HG03139 (cell line): Measurements from ENCODE around the gene RALGAPA2.

Experiments used
- ATAC-seq: cut with Tn5 transposase; IDR thresholded peaks from one replicate; pipeline ENCODE4 v1.9.1; 2021; ENCODE audit not compliant: unreplicated experiment

The RALGAPA2 gene

DNA sequence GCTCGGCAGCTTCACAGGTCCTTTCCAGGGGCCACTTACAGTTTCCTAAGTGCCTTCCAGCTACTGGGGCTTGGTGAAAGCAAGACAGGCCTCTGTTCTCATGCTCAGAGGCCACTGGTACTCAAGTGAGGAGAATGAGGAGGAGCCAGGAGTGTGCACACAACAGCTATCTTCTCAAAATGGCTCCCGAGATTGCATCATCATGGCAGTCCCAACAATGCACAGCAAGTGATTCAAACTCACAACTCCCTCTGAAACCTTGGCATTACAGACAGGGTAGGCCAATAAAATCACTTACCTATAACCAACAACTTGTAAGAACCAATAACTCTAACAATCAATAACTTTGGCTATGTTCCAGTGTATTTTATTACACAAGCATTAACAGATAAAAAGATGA, 77.4 kb downstream of the RALGAPA2 start:
- no peak for ATAC-seq

DNA sequence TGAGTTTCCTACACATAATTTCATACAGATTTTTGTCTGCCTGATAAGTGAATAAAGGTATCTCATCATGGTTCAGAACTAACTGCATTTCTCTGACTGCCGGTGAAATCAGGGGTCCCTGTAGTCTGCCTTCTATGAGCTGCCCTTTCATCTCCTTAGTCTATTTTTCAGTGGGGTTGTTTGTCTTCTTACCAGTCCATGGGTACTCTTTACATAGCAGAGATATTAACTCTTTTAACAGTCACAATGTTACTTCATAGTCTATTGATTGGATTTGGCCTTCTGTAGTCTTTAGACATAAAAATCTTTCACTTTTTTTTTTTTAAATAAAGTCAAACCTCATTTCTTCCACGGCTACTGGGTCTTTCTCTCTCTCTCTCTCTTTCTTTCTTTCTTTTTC, 79.8 kb downstream of the RALGAPA2 start:
- ATAC-seq = no peak

DNA sequence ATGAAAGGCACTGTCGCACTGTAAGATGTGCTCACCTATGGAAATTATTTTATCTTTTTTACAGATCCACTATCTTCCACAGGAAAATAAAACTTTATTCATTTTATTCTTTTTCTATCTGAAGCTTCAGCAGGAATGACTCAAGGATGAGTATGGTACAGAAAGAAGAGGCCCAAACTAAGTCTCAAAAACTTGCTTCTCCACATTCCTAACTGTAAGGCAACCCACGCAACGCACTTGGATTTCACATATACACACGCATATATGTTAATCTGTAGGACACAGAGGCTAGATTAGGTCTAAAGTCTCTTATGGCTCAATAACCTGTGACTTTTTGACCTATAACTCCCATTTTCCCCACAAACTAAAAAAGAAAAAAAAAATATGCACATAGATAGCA, 81.9 kb downstream of the RALGAPA2 start:
- ATAC-seq = no peak

DNA sequence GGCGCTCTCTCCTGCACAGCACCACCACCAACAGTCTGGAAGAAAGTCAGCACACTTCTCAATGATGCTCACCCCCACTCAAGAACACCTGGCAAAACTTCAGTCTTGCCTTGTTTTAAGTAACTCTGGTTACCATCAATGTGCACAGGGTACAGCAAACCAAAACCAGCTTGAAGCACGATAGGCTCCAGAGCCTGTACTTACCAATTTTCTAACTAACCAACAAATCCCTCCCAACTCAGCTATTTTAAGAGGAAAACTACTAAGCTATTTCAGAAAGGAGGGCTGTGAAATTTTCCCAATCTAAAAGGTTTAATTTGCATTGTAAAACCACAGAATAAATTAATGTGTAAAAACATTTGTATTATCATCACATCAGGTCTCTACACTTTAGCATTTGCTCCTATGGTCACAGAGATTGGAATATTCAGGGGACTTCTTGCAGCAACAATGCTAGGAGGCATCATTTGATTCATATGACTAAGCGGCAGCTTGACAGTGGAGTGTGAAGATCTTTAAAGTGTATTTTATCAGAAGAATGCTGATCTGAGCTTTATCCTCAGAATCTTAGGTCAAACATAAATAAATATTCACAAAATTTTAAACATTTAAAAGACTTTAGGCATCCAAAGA, 82.8 kb downstream of the RALGAPA2 start:
- no peak for ATAC-seq

DNA sequence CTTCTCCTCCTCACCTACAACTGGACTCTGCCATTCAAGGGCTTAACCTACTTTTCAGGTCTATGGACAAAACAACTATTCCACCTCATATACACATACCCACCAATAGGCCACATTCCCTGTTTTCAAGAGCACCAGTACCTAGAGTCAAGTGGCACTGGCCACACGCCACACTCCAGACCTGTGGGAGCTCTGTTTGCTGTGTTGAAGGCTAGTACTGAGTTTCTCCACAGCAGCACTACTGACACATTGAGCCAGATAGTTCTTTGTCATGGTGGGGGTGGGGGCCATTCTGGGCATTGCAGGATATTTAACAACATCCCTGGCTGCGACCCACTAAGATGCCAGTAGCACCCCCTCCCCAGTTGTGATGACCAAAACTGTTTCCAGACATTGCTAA, 84.1 kb downstream of the RALGAPA2 start:
- no peak for ATAC-seq

DNA sequence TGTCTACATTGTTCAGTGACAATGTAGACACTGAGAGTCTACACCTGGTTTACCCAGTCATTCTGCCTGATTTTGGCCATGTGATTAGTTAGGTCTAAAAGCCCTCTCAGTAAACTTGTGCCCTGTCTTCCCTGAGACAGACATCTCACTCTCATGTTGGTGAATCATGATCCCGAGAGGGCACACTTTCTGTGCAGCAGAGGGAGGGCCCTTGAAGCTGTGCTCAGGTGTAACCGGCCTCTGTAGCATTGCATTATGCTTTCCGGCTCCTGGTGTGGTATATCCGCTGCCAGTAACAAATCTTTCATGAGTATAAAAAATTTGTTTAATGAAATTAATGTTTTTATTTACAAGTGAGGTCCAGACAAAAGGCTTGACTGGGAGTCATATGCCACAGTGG, 85.0 kb downstream of the RALGAPA2 start:
- no peak for ATAC-seq

DNA sequence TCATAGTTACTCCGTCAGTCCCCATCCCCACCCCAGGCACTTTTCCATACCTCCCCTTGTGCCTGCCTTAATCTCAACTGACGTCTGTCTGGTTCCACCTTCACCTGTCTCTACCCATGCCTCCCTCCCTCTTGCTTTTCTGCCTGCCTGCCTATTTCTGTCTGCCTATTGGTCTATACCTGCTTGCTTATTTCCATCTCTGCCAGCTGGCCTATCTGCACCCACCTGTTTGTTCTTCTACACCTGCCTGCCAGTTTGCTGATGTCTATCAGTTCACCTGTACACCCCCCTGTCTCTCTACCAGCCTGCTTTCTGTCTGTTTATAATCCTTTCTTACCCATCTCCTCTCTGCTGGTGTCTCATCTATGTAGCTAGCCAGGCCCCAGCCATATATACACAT, 87.5 kb downstream of the RALGAPA2 start:
- ATAC-seq = no peak

DNA sequence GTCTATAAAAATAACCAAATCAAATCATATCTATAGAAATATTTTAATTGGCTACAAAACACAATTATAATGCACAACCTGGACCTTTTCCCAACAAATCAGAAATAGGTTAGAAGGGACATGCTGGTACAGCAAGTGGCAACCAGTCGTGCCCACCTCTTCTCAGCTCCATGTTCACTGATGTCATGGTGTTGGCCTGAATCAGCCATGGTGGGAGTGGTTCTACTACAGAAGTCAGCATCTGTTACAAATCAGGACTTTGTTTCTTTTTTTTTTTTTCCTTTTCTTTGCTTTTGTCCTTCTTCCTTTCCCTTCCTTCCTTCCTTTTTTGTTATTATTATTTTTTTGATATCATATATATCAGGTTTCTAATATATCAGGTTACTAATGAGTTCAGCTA, 91.2 kb downstream of the RALGAPA2 start:
- no peak for ATAC-seq

DNA sequence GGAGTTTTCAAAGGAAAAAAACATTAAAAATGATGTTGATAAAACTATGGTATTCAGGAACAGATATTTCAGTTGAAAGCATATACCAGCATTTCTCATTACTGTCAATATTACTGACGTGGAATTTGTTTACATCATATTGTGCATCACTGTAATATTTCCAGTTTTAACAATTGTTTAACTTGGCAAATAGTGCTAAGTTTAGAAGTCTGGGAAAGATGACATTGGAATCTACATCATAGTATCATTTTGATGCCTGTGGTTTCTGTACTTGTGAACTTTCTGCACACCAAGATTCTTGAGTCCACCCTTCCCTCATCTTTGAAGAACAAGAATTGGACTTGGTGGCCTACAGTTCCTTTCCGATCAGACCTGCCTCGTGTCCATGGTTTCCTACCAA, 98.1 kb downstream of the RALGAPA2 start:
- no peak for ATAC-seq

DNA sequence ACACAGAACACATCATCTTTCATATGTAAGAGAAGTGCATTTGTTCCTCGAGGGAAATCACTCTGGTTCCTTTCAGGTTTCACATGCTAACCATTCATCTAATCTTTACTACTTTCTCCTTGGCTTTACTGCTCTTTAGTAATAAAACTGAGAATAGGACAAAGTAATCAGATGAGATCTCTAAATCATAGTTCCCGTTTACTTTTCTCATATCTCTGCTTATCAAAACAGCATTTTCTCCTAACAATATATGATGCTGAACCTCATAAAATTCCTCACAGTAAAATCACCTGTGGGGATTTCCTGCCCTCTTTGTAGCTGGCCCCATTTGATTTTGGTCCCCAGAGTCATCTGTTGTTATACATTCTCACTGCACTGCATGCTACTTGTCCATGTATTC, 100.2 kb downstream of the RALGAPA2 start:
- no peak for ATAC-seq

DNA sequence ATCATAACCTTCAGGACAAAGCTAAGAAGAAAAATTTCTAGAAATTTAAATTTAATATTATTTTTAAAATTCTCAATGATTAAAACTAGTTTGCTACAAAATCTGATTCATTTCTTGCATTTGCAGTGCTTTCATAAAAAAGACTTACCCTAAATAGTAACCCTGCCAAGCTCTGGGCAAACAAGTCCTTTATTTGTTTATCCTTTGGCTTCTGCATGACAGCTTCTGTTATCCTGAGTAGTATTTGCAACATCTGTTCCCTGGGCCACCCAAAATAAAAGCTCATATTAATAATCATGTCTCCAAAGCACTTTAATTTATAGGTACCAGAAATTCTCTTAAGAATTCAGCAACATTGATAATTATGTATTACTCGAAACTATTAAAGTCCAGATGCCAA, 101.3 kb downstream of the RALGAPA2 start:
- ATAC-seq = no peak

DNA sequence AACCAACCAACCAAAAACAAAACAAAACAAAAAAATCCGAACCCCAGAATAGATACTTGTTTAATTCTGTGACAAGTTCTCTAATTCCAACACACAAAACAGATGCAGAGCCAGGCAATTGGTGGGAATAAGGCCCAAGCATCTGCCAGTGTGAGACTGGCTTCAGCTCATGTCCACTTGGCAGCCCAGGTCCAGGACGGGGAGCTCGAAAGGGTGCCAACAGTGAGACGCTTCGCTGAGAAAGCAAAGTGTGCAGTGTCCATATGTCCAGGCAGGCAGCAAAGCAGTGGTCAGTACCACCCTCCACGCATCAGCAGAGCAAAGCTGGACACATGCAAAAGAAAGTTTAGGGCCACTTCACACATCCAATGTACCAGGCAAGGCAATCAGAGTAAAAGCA, 102.9 kb downstream of the RALGAPA2 start:
- ATAC-seq = no peak

DNA sequence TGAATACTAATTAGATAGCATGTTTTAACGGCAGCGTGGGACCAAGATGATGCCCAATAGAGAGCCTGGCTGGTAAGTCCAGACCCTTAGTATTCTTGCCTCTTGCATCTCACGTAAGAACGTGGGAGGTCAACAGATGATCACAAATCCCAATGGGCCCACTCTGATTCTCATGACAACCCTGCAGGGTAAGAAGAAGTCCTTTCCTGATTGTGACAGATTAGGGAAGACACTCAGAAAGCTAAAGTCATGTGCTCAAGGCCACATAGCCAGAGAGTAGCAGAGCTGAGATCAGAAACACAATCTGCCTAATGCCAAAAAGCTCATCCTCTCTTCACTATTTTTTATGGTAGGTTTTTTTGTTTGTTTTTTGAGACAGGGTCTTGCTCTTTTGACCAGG, 103.8 kb downstream of the RALGAPA2 start:
- no peak for ATAC-seq

DNA sequence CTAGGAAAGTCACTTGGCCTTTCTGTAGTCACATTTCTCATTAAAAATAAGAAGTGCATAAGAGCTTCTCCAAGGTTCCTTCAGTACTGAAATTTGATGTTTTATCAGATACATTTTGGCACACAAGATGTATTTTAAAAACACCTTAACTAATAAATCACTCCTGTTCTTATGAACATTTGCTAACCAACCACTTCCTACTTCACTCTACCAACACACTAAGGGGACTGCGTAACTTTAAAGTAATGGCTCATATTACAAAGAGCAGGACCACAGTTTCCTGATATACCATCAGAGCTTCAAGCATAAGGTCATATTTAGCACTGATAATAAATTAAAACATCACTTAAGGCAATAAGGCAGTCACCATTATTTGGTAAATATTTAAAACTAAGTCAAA, 104.4 kb downstream of the RALGAPA2 start:
- ATAC-seq = no peak

DNA sequence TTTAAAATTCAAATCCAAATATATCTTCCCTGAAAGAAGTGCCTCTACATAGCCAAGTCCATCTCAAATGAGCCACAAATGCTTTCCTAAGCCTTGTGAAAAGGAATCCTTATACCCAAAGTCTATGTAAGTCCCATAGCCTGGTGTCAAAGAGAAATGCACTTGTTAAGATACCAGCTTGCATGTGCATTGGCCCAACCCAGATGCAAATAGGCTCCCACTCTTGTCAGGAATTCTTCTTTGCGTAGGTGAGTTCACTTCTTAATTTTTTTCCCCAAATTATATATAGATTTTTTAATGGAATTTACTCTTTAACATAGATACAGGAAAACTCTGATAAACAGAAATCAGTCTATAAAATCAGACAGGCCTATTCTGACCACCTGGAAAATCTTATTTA, 105.6 kb downstream of the RALGAPA2 start:
- no peak for ATAC-seq

DNA sequence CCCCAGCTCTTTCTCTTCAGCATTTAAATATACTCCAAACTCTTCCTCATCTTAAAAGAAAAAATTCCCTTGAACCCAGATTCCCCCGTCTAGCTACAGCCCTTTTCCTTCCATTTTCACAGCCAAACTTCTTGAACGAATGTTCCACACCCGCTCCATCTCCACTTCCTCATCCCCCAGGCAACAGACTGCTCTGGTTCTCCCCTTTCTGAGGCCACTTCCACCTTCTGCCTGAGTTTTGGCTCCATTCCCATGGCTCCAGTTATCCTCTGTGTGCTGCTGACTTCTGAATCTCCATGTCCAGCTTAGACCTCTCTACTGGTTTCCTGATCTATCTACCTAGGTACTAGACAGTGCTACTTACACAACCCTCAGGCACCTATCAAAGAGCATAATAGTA, 106.4 kb downstream of the RALGAPA2 start:
- ATAC-seq = no peak

DNA sequence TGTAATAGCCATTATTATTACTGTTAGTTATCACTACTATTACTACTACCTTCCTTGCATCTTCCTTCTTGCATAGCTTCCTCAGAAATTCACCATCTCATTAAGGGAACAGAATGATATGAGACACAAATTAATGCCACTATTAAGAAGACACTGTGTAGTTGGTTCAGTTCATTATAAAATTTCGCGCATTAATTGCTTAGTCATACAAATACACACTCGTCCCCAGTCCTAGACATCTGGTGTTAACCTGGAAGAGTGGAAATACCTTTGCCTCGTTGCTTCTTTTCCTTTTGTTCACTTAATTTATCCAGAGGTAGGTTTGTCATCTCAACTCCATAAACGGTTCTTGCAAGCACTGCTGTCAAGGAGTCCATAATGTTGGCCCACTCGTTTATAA, 107.5 kb downstream of the RALGAPA2 start:
- ATAC-seq = no peak

DNA sequence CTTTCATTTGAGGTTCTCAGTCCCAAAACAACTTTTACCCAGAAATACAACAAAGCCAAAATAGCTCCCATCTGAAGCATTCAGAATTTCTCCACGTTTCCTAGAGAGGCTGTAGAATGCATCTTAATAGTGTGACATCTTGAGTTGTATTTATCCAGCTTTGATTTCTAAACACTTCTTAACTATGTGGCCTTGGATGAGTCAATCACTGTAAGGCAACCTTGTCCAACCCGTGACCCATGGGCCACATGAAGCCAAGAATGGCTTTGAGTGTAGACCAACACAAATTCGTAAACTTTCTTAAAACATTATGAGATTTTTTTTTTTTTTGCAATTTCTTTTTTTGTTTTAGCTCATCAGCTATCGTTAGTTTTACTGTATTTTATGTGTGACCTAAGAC, 108.1 kb downstream of the RALGAPA2 start:
- no peak for ATAC-seq

DNA sequence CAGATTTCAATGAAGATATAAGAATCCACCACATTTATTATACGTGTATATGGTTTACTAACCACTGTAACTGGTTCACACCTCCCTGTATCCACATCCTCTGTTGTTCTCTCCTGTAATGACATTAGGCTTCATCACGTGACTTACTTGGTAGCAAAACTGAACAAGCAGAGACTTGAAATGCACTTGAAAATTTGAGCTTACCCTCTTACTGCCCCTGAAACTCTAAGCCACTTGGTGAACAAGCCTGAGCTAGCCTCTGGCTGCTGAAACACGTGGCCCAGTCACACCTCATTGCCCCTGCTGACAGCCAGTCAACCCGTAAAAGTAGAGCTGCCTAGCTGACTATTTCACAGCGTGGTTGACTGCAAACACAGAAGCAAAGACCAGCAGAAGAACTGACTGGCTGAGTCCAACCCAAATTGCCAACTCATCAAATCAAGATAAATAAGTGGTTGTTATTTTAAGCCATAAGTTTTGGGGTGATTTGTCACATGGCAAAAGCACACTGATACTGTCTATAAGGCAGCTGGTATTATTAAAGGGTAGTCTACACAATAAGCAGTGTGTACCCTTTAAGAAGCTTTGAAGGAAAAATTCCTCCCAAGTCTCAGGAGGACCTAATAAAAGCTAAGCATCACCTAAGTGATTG, 109.0 kb downstream of the RALGAPA2 start:
- ATAC-seq = peak; percentile 91

DNA sequence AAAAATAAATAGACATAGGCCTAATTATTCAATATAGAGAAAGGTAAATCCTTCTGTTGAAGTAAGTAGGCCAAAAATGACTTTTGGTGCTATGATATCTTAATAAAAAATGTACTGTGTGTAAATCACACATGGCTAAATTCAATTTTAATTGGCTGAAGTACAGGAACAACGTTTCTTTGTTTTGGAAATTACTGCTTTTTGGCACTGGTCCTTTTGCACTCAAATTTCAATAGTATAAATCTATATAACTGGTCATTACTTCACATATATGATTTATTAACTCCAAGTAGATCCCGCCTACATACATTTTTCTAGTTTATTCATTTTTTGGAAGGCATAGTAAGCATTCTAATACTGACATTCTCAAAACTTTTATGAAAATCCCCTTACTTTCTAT, 114.5 kb downstream of the RALGAPA2 start:
- ATAC-seq = no peak

DNA sequence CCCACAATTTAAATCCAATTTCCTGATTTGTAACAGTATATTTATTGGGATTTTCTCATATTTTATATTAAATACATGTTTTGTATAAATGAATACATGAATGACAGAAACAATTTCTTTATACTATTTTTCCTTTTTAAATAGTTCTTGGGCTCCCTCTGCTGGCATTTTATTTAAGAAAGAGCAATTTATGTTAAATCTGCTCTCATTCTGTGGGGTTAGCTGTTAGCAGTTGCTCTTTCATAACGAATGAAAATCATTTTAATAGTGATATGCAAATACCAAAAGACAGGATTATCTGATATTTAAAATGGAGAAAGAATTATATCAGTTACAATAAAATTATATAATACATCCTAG, 118.3 kb downstream of the RALGAPA2 start:
- no peak for ATAC-seq

DNA sequence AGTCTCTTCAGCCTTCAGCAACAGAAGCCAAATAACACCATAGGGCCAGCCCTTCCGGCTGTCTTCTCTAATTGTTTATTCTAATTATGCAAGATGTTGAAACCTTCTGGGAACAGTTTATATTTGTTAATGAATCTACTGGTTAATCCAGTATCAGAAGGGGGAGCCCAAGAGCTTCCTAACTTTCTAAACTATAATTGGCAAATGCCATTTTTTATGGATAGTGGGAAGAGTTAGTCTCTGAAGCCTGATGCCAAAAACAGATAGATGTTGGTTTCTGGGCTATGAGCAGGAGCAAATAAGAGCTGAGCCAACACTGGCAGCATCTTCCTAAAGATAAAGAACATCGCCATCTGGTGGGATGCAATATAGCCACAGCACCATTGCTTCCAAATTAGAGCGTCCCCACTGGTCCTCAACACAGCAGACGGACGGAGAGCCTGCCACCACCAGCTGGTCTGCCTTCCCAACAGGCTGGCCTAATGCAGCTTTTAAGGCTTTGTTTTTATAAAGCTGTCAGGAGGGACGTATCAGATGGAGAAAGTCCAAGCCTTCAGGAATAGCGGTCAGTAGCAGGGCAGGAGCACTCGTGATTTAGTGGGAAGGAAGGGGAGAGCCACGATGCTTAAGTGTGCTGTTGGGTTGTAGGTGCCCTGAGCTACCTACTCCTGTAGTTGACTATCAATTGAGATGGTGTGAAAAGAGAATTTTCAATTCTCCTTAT, 118.8 kb downstream of the RALGAPA2 start:
- ATAC-seq = no peak

DNA sequence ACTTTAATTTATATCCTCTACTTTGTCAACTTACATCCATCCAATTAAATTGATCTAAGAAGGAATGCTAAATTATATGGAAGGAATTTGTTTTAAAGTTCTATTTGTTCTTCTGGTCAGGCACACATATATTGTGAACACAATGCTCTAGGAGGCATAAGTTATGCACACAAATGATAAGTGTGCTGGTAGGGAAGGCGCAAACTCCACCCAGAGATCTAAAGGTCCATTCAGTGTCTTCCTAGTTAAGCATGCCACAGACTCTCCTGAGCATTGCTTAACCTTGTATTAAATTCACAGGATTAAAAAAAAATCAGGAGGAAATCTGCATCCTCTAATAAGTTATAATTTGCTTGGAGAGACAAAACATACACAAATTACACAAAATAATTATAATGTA, 127.3 kb downstream of the RALGAPA2 start:
- ATAC-seq = no peak
